K562 (cell line): ENCODE results near the gene VRK3. TPM values are rescaled to one million over a fixed set of nuclear protein-coding genes. Genes with fewer than 3 reads are reported as not detected.

Source experiments
- ARID2 ChIP-seq: fragments of 450-650 bp; IDR thresholded peaks from 2 replicates; pipeline ENCODE4 v1.6.1; 2017; ENCODE audit warnings: antibody characterized with exemption, mild to moderate bottlenecking
- CREB5 ChIP-seq: fragments of 250-450 bp; sonication (Bioruptor Pico); IDR thresholded peaks from 2 replicates; pipeline ENCODE4 v1.5.0; 2020; ENCODE audit warnings: mild to moderate bottlenecking
- ESRRB ChIP-seq: fragments of 250-450 bp; sonication (Bioruptor Pico); IDR thresholded peaks from 2 replicates; pipeline ENCODE4 v1.5.0; 2020; ENCODE audit warnings: mild to moderate bottlenecking, moderate library complexity, borderline replicate concordance
- GABPA ChIP-seq: fragments of 200-800 bp; sonication (Bioruptor generic); conservative IDR thresholded peaks from 2 replicates; pipeline ENCODE4 v1.6.1; 2016; ENCODE audit warnings: low read depth, missing genetic modification characterization, missing compliant biosample characterization
- HES1 ChIP-seq: fragments of 450-650 bp; IDR thresholded peaks from 2 replicates; pipeline ENCODE4 v1.6.1; 2016; ENCODE audit warnings: low read depth, mild to moderate bottlenecking, moderate library complexity
- HSF4 ChIP-seq: fragments of 250-450 bp; sonication (Bioruptor Pico); IDR thresholded peaks from 2 replicates; pipeline ENCODE4 v2.1.2; 2022; ENCODE audit warnings: mild to moderate bottlenecking, moderate library complexity, borderline replicate concordance
- MTA1 ChIP-seq: fragments of 450-650 bp; IDR thresholded peaks from 2 replicates; pipeline ENCODE4 v1.6.1; 2017; ENCODE audit warnings: borderline replicate concordance
- NONO ChIP-seq, 2 experiments: fragments of 200-400 bp in 1 of 2; fragments of 450-650 bp in 1 of 2; formaldehyde crosslinking in 1 of 2; IDR thresholded peaks; 2 replicates each; pipeline ENCODE4 v1.6.1; 2017; ENCODE audit warnings: low read depth in 2 of 2, mild to moderate bottlenecking in 2 of 2, moderate library complexity in 2 of 2, low read length in 1 of 2
- NR0B1 ChIP-seq: fragments of 450-650 bp; IDR thresholded peaks from one replicate; pipeline ENCODE4 v1.6.1; 2018; ENCODE audit warnings: mild to moderate bottlenecking, moderate library complexity; ENCODE audit not compliant: partially characterized antibody
- SMAD1 ChIP-seq: fragments of 150-350 bp; IDR thresholded peaks from 2 replicates; pipeline ENCODE4 v1.6.1; 2014; ENCODE audit warnings: low read length, low read depth; ENCODE audit not compliant: partially characterized antibody
- STAT6 ChIP-seq: sonication (generic); formaldehyde crosslinking; IDR thresholded peaks from 2 replicates; pipeline ENCODE4 v1.8.1; 2023; ENCODE audit warnings: mild to moderate bottlenecking, missing genetic modification reagents
- SUPT5H ChIP-seq: fragments of 450-650 bp; IDR thresholded peaks from 2 replicates; pipeline ENCODE4 v1.6.1; 2016
- TCF3 ChIP-seq: sonication (generic); formaldehyde crosslinking; IDR thresholded peaks from 2 replicates; pipeline ENCODE4 v1.4.0; 2020; ENCODE audit warnings: mild to moderate bottlenecking, missing genetic modification reagents
- ZBTB17 ChIP-seq: fragments of 450-650 bp; formaldehyde crosslinking; IDR thresholded peaks from 2 replicates; pipeline ENCODE4 v1.4.0; 2020; ENCODE audit warnings: mild to moderate bottlenecking
- ZBTB2 ChIP-seq: fragments of 450-650 bp; IDR thresholded peaks from 2 replicates; pipeline ENCODE4 v1.6.1; 2016; ENCODE audit warnings: antibody characterized with exemption
- ZBTB26 ChIP-seq: fragments of 450-650 bp; formaldehyde crosslinking; IDR thresholded peaks from 2 replicates; pipeline ENCODE4 v1.4.0; 2022; ENCODE audit warnings: missing genetic modification characterization
- ZBTB7A ChIP-seq: IDR thresholded peaks from 2 replicates; pipeline ENCODE4 v1.6.1; 2011; ENCODE audit warnings: low read depth, mild to moderate bottlenecking, low read length, moderate library complexity, borderline replicate concordance; ENCODE audit not compliant: control insufficient read depth
- ZNF431 ChIP-seq: sonication (generic); formaldehyde crosslinking; IDR thresholded peaks from 2 replicates; pipeline ENCODE4 v1.8.0; 2022; ENCODE audit warnings: mild to moderate bottlenecking, missing genetic modification reagents
- polyA plus RNA-seq, 8 experiments: library from polyadenylated mRNA; depleted of rRNA in 4 of 8; stranded (reverse) in 5 of 8; unstranded in 3 of 8; fragments of >200 nt; fragmentation: Nextera tagmentation in 2 of 8; fragmentation: Illumina TruSeq in 1 of 8; extraction: Ambion mirVana in 2 of 8; extraction: Trizol in 1 of 8; gene quantifications; 2 replicates each; pipeline versions ENCODE4 v1.2.1 to v1.2.3, GENCODE V29; 2011 to 2014; ENCODE audit warnings: inconsistent platforms in 1 of 8, missing spikeins in 1 of 8
- total RNA-seq, 7 experiments: library from RNA; depleted of rRNA in 6 of 7; stranded (reverse); fragments of >200 nt in 6 of 7; fragmentation: Illumina TruSeq in 2 of 7; extraction: Trizol in 2 of 7; gene quantifications; 2 replicates each; pipeline versions ENCODE4 v1.2.1 to v1.2.3, GENCODE V29; 2011 to 2021; ENCODE audit warnings: low replicate concordance in 1 of 7

The VRK3 gene
- total and polyA plus RNA-seq, 9 of the 15 experiments (the other 6 are each of a cell fraction or from before 2014, with no cell fraction given) = 25.6 to 94.3 (median 42.9) TPM

- no peak for TF ChIP-seq CREB5 (CRISPR knock-in tag)
- no peak for TF ChIP-seq ZNF431 (CRISPR knock-in tag)
- no peak for TF ChIP-seq ARID2
- peak; percentile 60; the same call in 1 of the 2 replicates for TF ChIP-seq ZBTB7A
- no peak for TF ChIP-seq NONO (IDR thresholded peaks at IDR 0.05; ENCODE audit: low read depth in 2 of 2, low read length in 1 of 2)
- no peak for TF ChIP-seq STAT6 (CRISPR knock-in tag)
- TF ChIP-seq HES1 = no peak
- TF ChIP-seq ESRRB (CRISPR knock-in tag) = no peak
- TF ChIP-seq NR0B1 = no peak
- TF ChIP-seq ZBTB26 (CRISPR knock-in tag) = no peak
- peak; percentile 88 for TF ChIP-seq SUPT5H
- no peak for TF ChIP-seq HSF4 (CRISPR knock-in tag)
- no peak for TF ChIP-seq MTA1
- TF ChIP-seq SMAD1 = no peak
- peak; percentile 90 for TF ChIP-seq GABPA (tag)
- TF ChIP-seq ZBTB2 = peak; percentile 96
- no peak for TF ChIP-seq ZBTB17 (CRISPR knock-in tag)
- no peak for TF ChIP-seq TCF3
Measured at GRCh38 chr19:50025022-50025793, at the start of gene VRK3 (continued).
